ENCODE results near the gene EFNB2.

GRCh38 chr13:106529415-106530170, 5.9 kb downstream of the EFNB2 start:
- TF ChIP-seq ZNF274 (IDR thresholded peaks at IDR 0.05; ENCODE audit: low read depth, low read length): no peak
- no peak for TF ChIP-seq SUZ12 (IDR thresholded peaks at IDR 0.05; ENCODE audit: extremely low read depth, insufficient read depth, insufficient read length)

Measured in NT2/D1 (cell line).